Caco-2 (cell line): ENCODE results near the gene RAP1A. TPM values are rescaled to one million over a fixed set of nuclear protein-coding genes. Genes with fewer than 3 reads are reported as not detected.

ENCODE experiments used
- BruUV-seq: library from RNA; stranded (reverse); fragments of 400-500 nt; replicated peaks from 2 replicates; lab custom pipeline; 2021; lab: Mats Ljungman, UMichigan
- CTCF ChIA-PET: fragments of 300-600 bp; sonication (Branson Sonifier 250); formaldehyde crosslinking; loops from one replicate; lab custom pipeline; 2022; ENCODE audit warnings: antibody characterized with exemption; lab: Charles Lee
- POLR2A ChIA-PET: fragments of 300-600 bp; sonication (Branson Sonifier 250); formaldehyde crosslinking; loops from one replicate; lab custom pipeline; 2022; ENCODE audit warnings: antibody characterized with exemption; lab: Charles Lee
- DNase-seq, 2 experiments: peaks; one replicate each; pipeline versions ENCODE4 v3.0.0 to v3.0.0-alpha.2; 2020 to 2022
- H3K27me3 ChIP-seq: replicated peaks from 2 replicates; pipeline ENCODE4 v1.6.0; 2011; ENCODE audit warnings: low read length; ENCODE audit not compliant: control insufficient read depth, insufficient read depth
- H3K36me3 ChIP-seq: 2 replicates; pipeline ENCODE4 v1.5.1; 2011; ENCODE audit warnings: low read length; ENCODE audit not compliant: control insufficient read depth, insufficient read depth
- H3K4me1 ChIP-seq: fragments of 250-450 bp; sonication (Bioruptor Pico); 2 replicates; pipeline ENCODE4 v1.5.1; 2020; ENCODE audit warnings: mild to moderate bottlenecking
- H3K4me3 ChIP-seq: 2 replicates; pipeline ENCODE4 v1.5.1; 2011; ENCODE audit warnings: low read depth, mild to moderate bottlenecking, control low read depth, low read length
- H3K9me3 ChIP-seq: fragments of 250-450 bp; sonication (Bioruptor Pico); 2 replicates; pipeline ENCODE4 v1.5.1; 2020; ENCODE audit warnings: mild to moderate bottlenecking, moderate library complexity
- H3K27ac Mint-ChIP-seq: one replicate; pipeline ENCODE4 v1.8.0; 2022; ENCODE audit warnings: mixed read lengths; ENCODE audit not compliant: unreplicated experiment
- H3K27me3 Mint-ChIP-seq: one replicate; pipeline ENCODE4 v1.8.0; 2022; ENCODE audit warnings: mixed read lengths; ENCODE audit not compliant: insufficient read depth, unreplicated experiment
- H3K36me3 Mint-ChIP-seq: one replicate; pipeline ENCODE4 v1.8.0; 2022; ENCODE audit warnings: mild to moderate bottlenecking, mixed read lengths; ENCODE audit not compliant: insufficient read depth, unreplicated experiment
- H3K4me1 Mint-ChIP-seq: one replicate; pipeline ENCODE4 v1.8.0; 2022; ENCODE audit warnings: low read depth, mixed read lengths; ENCODE audit not compliant: unreplicated experiment
- H3K4me3 Mint-ChIP-seq: one replicate; pipeline ENCODE4 v1.8.0; 2022; ENCODE audit warnings: mild to moderate bottlenecking, moderate library complexity, mixed read lengths; ENCODE audit not compliant: unreplicated experiment
- H3K9me3 Mint-ChIP-seq: one replicate; pipeline ENCODE4 v1.8.0; 2022; ENCODE audit warnings: mixed read lengths; ENCODE audit not compliant: unreplicated experiment
- intact Hi-C: fragments of 100-400 bp; cut with micrococcal nuclease; formaldehyde crosslinking; loops from one replicate; pipeline ENCODE4 v1.10.0; 2022; ENCODE audit not compliant: unreplicated experiment
- total RNA-seq: library from RNA; stranded (reverse); gene quantifications from 2 replicates; pipeline ENCODE4 v1.2.3, GENCODE V29; 2022
- TF ChIP-seq, protein P1 (sequence below), 2 experiments: fragments of 200-600 bp in 1 of 2; IDR thresholded peaks; 1 replicate in 1 of 2; 2 replicates in 1 of 2; pipeline versions ENCODE4 v1.5.1 to v1.8.0; 2011 to 2022; ENCODE audit warnings: antibody characterized with exemption in 1 of 2, control low read depth in 1 of 2, inconsistent platforms in 1 of 2, low read depth in 1 of 2, low read length in 1 of 2, mild to moderate bottlenecking in 1 of 2, moderate library complexity in 1 of 2; ENCODE audit not compliant: insufficient read depth in 1 of 2, severe bottlenecking in 1 of 2, unreplicated experiment in 1 of 2

The RAP1A gene
- total RNA-seq, 1 experiment from 2014 or later = 64.1 TPM

GRCh38 chr1:111716333-111716732, 96.7 kb downstream of the RAP1A start:
- DNase-seq = no peak
- intact Hi-C loops = no loop called here
- Mint-ChIP-seq H3K9me3 (no peaks in the 10 kb centered on the region), H3K27ac (no peak overlapping the region), H3K4me3 (no peak overlapping the region), H3K27me3 (no peaks in the 10 kb centered on the region), H3K36me3 (peaks cover 32% of the 10 kb centered on the region), H3K4me1 (peaks cover 11% of the 10 kb centered on the region)
- no peaks in the 10 kb centered on the region for H3K36me3 ChIP-seq
- H3K27me3 ChIP-seq = no peaks in the 10 kb centered on the region
- no peak overlapping the region for H3K4me3 ChIP-seq
- BruUV-seq = no TSS peak
- ChIA-PET POLR2A (no interaction called here), CTCF (no interaction called here)
- TF ChIP-seq, protein P1, sequence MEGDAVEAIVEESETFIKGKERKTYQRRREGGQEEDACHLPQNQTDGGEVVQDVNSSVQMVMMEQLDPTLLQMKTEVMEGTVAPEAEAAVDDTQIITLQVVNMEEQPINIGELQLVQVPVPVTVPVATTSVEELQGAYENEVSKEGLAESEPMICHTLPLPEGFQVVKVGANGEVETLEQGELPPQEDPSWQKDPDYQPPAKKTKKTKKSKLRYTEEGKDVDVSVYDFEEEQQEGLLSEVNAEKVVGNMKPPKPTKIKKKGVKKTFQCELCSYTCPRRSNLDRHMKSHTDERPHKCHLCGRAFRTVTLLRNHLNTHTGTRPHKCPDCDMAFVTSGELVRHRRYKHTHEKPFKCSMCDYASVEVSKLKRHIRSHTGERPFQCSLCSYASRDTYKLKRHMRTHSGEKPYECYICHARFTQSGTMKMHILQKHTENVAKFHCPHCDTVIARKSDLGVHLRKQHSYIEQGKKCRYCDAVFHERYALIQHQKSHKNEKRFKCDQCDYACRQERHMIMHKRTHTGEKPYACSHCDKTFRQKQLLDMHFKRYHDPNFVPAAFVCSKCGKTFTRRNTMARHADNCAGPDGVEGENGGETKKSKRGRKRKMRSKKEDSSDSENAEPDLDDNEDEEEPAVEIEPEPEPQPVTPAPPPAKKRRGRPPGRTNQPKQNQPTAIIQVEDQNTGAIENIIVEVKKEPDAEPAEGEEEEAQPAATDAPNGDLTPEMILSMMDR (IDR thresholded peaks at IDR 0.05; ENCODE audit: insufficient read depth in 1 of 2, low read depth in 1 of 2, low read length in 1 of 2, severe bottlenecking in 1 of 2, unreplicated experiment in 1 of 2) = no peak
- H3K4me1 ChIP-seq = no peaks in the 10 kb centered on the region
- no peaks in the 10 kb centered on the region for H3K9me3 ChIP-seq

DNA sequence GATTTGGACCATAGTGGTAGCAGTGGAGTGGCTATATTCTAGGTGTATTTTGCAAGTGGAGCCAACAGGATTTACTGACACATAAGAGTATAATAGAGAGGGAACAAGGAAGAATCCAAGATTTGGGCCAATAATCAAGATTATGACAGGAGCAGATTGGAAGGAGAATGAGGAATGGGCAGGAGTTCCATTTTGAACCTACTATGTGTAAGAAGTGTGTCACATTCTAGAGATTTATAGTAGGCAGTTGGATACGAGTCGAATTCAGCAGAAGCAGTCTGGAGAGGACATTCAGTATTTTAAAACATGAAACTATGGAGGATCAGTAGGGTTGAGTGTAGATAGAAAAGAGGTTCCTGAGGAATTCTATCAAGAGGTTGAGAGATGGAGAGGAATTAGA, 97.9 kb downstream of the RAP1A start:
- no TSS peak for BruUV-seq
- H3K36me3 ChIP-seq = no peaks in the 10 kb centered on the region
- no peaks in the 10 kb centered on the region for H3K9me3 ChIP-seq
- TF ChIP-seq, protein P1 (IDR thresholded peaks at IDR 0.05; ENCODE audit: insufficient read depth in 1 of 2, low read depth in 1 of 2, low read length in 1 of 2, severe bottlenecking in 1 of 2, unreplicated experiment in 1 of 2) = no peak
- Mint-ChIP-seq H3K4me3 (no peak overlapping the region), H3K4me1 (peaks cover 18% of the 10 kb centered on the region), H3K9me3 (no peaks in the 10 kb centered on the region), H3K36me3 (peaks cover 32% of the 10 kb centered on the region), H3K27me3 (no peaks in the 10 kb centered on the region), H3K27ac (no peak overlapping the region)
- intact Hi-C loops = no loop called here
- H3K4me1 ChIP-seq = no peaks in the 10 kb centered on the region
- no peaks in the 10 kb centered on the region for H3K27me3 ChIP-seq
- CTCF ChIA-PET = no interaction called here
- POLR2A ChIA-PET = no interaction called here
- no peak for DNase-seq
- no peak overlapping the region for H3K4me3 ChIP-seq

- POLR2A ChIA-PET = no interaction called here
- TF ChIP-seq, protein P1 (IDR thresholded peaks at IDR 0.05; ENCODE audit: insufficient read depth in 1 of 2, low read depth in 1 of 2, low read length in 1 of 2, severe bottlenecking in 1 of 2, unreplicated experiment in 1 of 2) = no peak
- Histone ChIP-seq H3K4me1 (no peaks in the 10 kb centered on the region), H3K4me3 (no peak overlapping the region), H3K27me3 (no peaks in the 10 kb centered on the region), H3K9me3 (no peaks in the 10 kb centered on the region), H3K36me3 (no peaks in the 10 kb centered on the region)
- intact Hi-C loops = no loop called here
- no peak overlapping the region for H3K27ac Mint-ChIP-seq
- no peaks in the 10 kb centered on the region for H3K27me3 Mint-ChIP-seq
- no peaks in the 10 kb centered on the region for H3K9me3 Mint-ChIP-seq
- no TSS peak for BruUV-seq
- H3K4me1 Mint-ChIP-seq = peaks cover 18% of the 10 kb centered on the region
- no peak for DNase-seq
- H3K4me3 Mint-ChIP-seq = no peak overlapping the region
- peaks cover 38% of the 10 kb centered on the region for H3K36me3 Mint-ChIP-seq
- CTCF ChIA-PET = interaction anchor here (0.7 kb wide), 1 partner anchor 52 kb away, joined by 3 read pairs; no protein-coding TSS in a partner anchor
Measured at GRCh38 chr1:111719135-111719534, 99.5 kb downstream of the RAP1A start.
